ENCODE results near the gene UNC13C. TPM values are rescaled to one million over a fixed set of nuclear protein-coding genes. Genes with fewer than 3 reads are reported as not detected.
A peak's percentile ranks its signal among the peaks of the same experiment; 100 is the strongest.

Gene UNC13C
- polyA plus RNA-seq, 1 donor from 2014 or later = 4.0 TPM

- Histone ChIP-seq H3K9ac (ENCODE audit: low read length) (no peak overlapping the region), H2AFZ (ENCODE audit: low read depth, low read length) (no peak overlapping the region), H3K27ac (ENCODE audit: low read length) (no peak overlapping the region), H3F3A (ENCODE audit: insufficient read depth, low read length, poor library complexity, severe bottlenecking) (no peaks in the 10 kb centered on the region), H3K36me3 (ENCODE audit: insufficient read depth, low read length) (no peaks in the 10 kb centered on the region), H3K27me3 (ENCODE audit: insufficient read depth, low read depth, low read length) (no peaks in the 10 kb centered on the region), H3K9me3 (ENCODE audit: low read length) (no peaks in the 10 kb centered on the region), H3K4me2 (ENCODE audit: low read length) (no peak overlapping the region), H3K79me2 (replicated peaks; ENCODE audit: insufficient read depth, low read length) (peaks cover 3% of the 10 kb centered on the region), H3K9me2 (ENCODE audit: insufficient read depth, low read length) (no peaks in the 10 kb centered on the region), H4K20me1 (ENCODE audit: insufficient read depth) (no peaks in the 10 kb centered on the region), H3K4me3 (ENCODE audit: low read length) (no peak overlapping the region)
- peak; percentile 73 for TF ChIP-seq RAD21 (conservative IDR thresholded peaks at IDR 0.05)
- no peak for TF ChIP-seq EP300 (conservative IDR thresholded peaks at IDR 0.05; ENCODE audit: poor library complexity, severe bottlenecking)
- no peak for TF ChIP-seq REST (IDR thresholded peaks at IDR 0.05; ENCODE audit: borderline replicate concordance)
- TF ChIP-seq TAF1 (IDR thresholded peaks at IDR 0.05; ENCODE audit: low read depth) = no peak
- no peak for TF ChIP-seq MXI1 (conservative IDR thresholded peaks at IDR 0.05; ENCODE audit: poor library complexity, severe bottlenecking)
- TF ChIP-seq EZH2 (IDR thresholded peaks at IDR 0.05; ENCODE audit: borderline replicate concordance, insufficient read depth, low read length, poor library complexity, severe bottlenecking) = no peak
- peak; percentile 69 for TF ChIP-seq SMC3 (conservative IDR thresholded peaks at IDR 0.05; ENCODE audit: poor library complexity)
- no peak for TF ChIP-seq POLR2AphosphoS5 (IDR thresholded peaks at IDR 0.05)
- TF ChIP-seq CTCF (IDR thresholded peaks at IDR 0.05; ENCODE audit: poor library complexity, severe bottlenecking) = peak; percentile 69
Observed at GRCh38 chr15:53976844-53977392, 1.3 kb upstream of the UNC13C start.

GRCh38 chr15:53979051-53979788, 979 bp downstream of the UNC13C start:
- H2AFZ ChIP-seq (ENCODE audit: low read depth, low read length) = peak overlapping the region; percentile 47
- H3K27ac ChIP-seq (ENCODE audit: low read length) = no peak overlapping the region
- TF ChIP-seq RAD21 (conservative IDR thresholded peaks at IDR 0.05) (no peak), POLR2AphosphoS5 (IDR thresholded peaks at IDR 0.05) (no peak), EP300 (conservative IDR thresholded peaks at IDR 0.05; ENCODE audit: poor library complexity, severe bottlenecking) (no peak), SMC3 (conservative IDR thresholded peaks at IDR 0.05; ENCODE audit: poor library complexity) (no peak), REST (IDR thresholded peaks at IDR 0.05; ENCODE audit: borderline replicate concordance) (no peak), EZH2 (IDR thresholded peaks at IDR 0.05; ENCODE audit: borderline replicate concordance, insufficient read depth, low read length, poor library complexity, severe bottlenecking) (no peak), MXI1 (conservative IDR thresholded peaks at IDR 0.05; ENCODE audit: poor library complexity, severe bottlenecking) (no peak), TAF1 (IDR thresholded peaks at IDR 0.05; ENCODE audit: low read depth) (no peak), CTCF (IDR thresholded peaks at IDR 0.05; ENCODE audit: poor library complexity, severe bottlenecking) (no peak)
- no peaks in the 10 kb centered on the region for H4K20me1 ChIP-seq (ENCODE audit: insufficient read depth)
- H3K4me2 ChIP-seq (ENCODE audit: low read length) = peak overlapping the region; percentile 63
- no peaks in the 10 kb centered on the region for H3F3A ChIP-seq (ENCODE audit: insufficient read depth, low read length, poor library complexity, severe bottlenecking)
- no peaks in the 10 kb centered on the region for H3K27me3 ChIP-seq (ENCODE audit: insufficient read depth, low read depth, low read length)
- no peaks in the 10 kb centered on the region for H3K9me2 ChIP-seq (ENCODE audit: insufficient read depth, low read length)
- no peaks in the 10 kb centered on the region for H3K9me3 ChIP-seq (ENCODE audit: low read length)
- peak overlapping the region; percentile 69 for H3K4me3 ChIP-seq (ENCODE audit: low read length)
- H3K9ac ChIP-seq (ENCODE audit: low read length) = peak overlapping the region; percentile 59
- no peaks in the 10 kb centered on the region for H3K36me3 ChIP-seq (ENCODE audit: insufficient read depth, low read length)
- H3K79me2 ChIP-seq (replicated peaks; ENCODE audit: insufficient read depth, low read length) = peaks cover 3% of the 10 kb centered on the region

All from neural cell (in vitro differentiated cells).